ENCODE measurements around the gene ATXN1.

- no peak for TF ChIP-seq POLR2A (IDR thresholded peaks at IDR 0.05)
- no peak for TF ChIP-seq CTCF (IDR thresholded peaks at IDR 0.05)
These were observed 265.1 kb downstream of the ATXN1 start for GRCh38 chr6:16496210-16496609.
